B cell (primary cell): ENCODE measurements around the gene PRRT1. TPM values are rescaled to one million over a fixed set of nuclear protein-coding genes. Genes with fewer than 3 reads are reported as not detected.
A peak's percentile ranks its signal among the peaks of the same experiment; 100 is the strongest.

Experiments used
- ATAC-seq: fragments of 200-7000 bp; cut with Tn5 transposase; one replicate; pipeline ENCODE4 v1.10.0; 2021; ENCODE audit warnings: low read depth, mild to moderate bottlenecking, moderate number of reproducible peaks, moderate library complexity
- CTCF ChIA-PET: fragments of 350-600 bp; sonication (Branson Sonifier 250); formaldehyde crosslinking; loops from one replicate; lab custom pipeline; 2021; ENCODE audit warnings: antibody characterized with exemption, inconsistent platforms; lab: Charles Lee
- POLR2A ChIA-PET: fragments of 350-600 bp; sonication (Branson Sonifier 250); formaldehyde crosslinking; loops from one replicate; lab custom pipeline; 2021; ENCODE audit warnings: antibody characterized with exemption; lab: Charles Lee
- DNase-seq: peaks from one replicate; pipeline ENCODE4 v3.0.0; 2013
- H2AFZ ChIP-seq: 2 replicates; pipeline ENCODE4 v1.6.1; 2012; ENCODE audit warnings: mild to moderate bottlenecking, low read depth, low read length; ENCODE audit not compliant: insufficient read depth, poor library complexity, severe bottlenecking
- H3K27ac ChIP-seq, 2 donors: 1 replicate in 1 of 2; 2 replicates in 1 of 2; pipeline ENCODE4 v1.5.1; 2012 to 2013; ENCODE audit warnings: low read length in 2 of 2, mild to moderate bottlenecking in 2 of 2, moderate library complexity in 1 of 2
- H3K27me3 ChIP-seq, 4 experiments: fragments of 200-600 bp in 1 of 4; sonication (generic) in 1 of 4; replicated peaks in 1 of 4; 1 replicate in 2 of 4; 2 replicates in 2 of 4; pipeline versions ENCODE4 v1.6.1 to v1.7.0; 2013 to 2016; ENCODE audit warnings: low read length in 3 of 4, mild to moderate bottlenecking in 2 of 4, mixed read lengths in 1 of 4, moderate library complexity in 1 of 4; ENCODE audit not compliant: insufficient read depth in 4 of 4, control insufficient read depth in 3 of 4; ENCODE audit errors: control extremely low read depth in 1 of 4
- H3K36me3 ChIP-seq, 2 experiments: replicated peaks in 1 of 2; 1 replicate in 1 of 2; 2 replicates in 1 of 2; pipeline versions ENCODE4 v1.6.1 to v1.7.1; 2013; ENCODE audit warnings: low read length in 1 of 2; ENCODE audit not compliant: insufficient read depth in 2 of 2, control insufficient read depth in 1 of 2; ENCODE audit errors: control extremely low read depth in 1 of 2, extremely low read depth in 1 of 2
- H3K4me1 ChIP-seq, 2 donors: fragments of 200-600 bp in 1 of 2; sonication (generic) in 1 of 2; 1 replicate in 1 of 2; 2 replicates in 1 of 2; pipeline versions ENCODE4 v1.5.1 to v1.6.1; 2013 to 2017; ENCODE audit warnings: low read length in 2 of 2; ENCODE audit not compliant: control insufficient read depth in 2 of 2, insufficient read depth in 2 of 2
- H3K4me2 ChIP-seq: replicated peaks from 2 replicates; pipeline ENCODE3; 2012; ENCODE audit warnings: mild to moderate bottlenecking, low read depth, low read length; ENCODE audit not compliant: poor library complexity, severe bottlenecking
- H3K4me3 ChIP-seq, 5 experiments: fragments of 200-600 bp in 1 of 5; sonication (generic) in 1 of 5; 1 replicate in 3 of 5; 2 replicates in 2 of 5; pipeline versions ENCODE4 v1.5.1 to v1.7.0; 2011 to 2016; ENCODE audit warnings: low read length in 4 of 5, mild to moderate bottlenecking in 4 of 5, low read depth in 2 of 5, control low read depth in 1 of 5, moderate library complexity in 1 of 5; ENCODE audit not compliant: insufficient read depth in 1 of 5; ENCODE audit errors: control extremely low read depth in 1 of 5, extremely low read depth in 1 of 5
- H3K79me2 ChIP-seq: fragments of 200-600 bp; sonication (generic); one replicate; pipeline ENCODE4 v1.6.0; 2016; ENCODE audit warnings: low read length; ENCODE audit not compliant: control insufficient read depth, insufficient read depth
- H3K9ac ChIP-seq: fragments of 200-600 bp; sonication (generic); 2 replicates; pipeline ENCODE4 v1.6.1; 2017; ENCODE audit warnings: mild to moderate bottlenecking, low read length, moderate library complexity
- H3K9me3 ChIP-seq, 3 donors: one replicate each; pipeline versions ENCODE4 v1.6.1 to v1.7.1; 2013; ENCODE audit warnings: low read length in 2 of 3; ENCODE audit not compliant: control insufficient read depth in 2 of 3, insufficient read depth in 1 of 3; ENCODE audit errors: control extremely low read depth in 1 of 3
- H4K20me1 ChIP-seq: 2 replicates; pipeline ENCODE4 v1.6.0; 2012; ENCODE audit warnings: mild to moderate bottlenecking, low read length; ENCODE audit not compliant: insufficient read depth, control insufficient read depth, poor library complexity, severe bottlenecking
- H3K27ac Mint-ChIP-seq: one replicate; pipeline ENCODE4 v1.8.0; 2021; ENCODE audit warnings: mixed read lengths
- H3K27me3 Mint-ChIP-seq: one replicate; pipeline ENCODE4 v1.8.0; 2021; ENCODE audit warnings: mixed read lengths
- H3K4me1 Mint-ChIP-seq: one replicate; pipeline ENCODE4 v1.8.0; 2021; ENCODE audit warnings: mixed read lengths
- H3K4me3 Mint-ChIP-seq: one replicate; pipeline ENCODE4 v1.8.0; 2021; ENCODE audit warnings: mixed read lengths
- H3K9me3 Mint-ChIP-seq: one replicate; pipeline ENCODE4 v1.8.0; 2022; ENCODE audit warnings: mixed read lengths; ENCODE audit not compliant: insufficient read depth
- EZH2 ChIP-seq: IDR thresholded peaks from 2 replicates; pipeline ENCODE4 v1.6.1; 2012; ENCODE audit warnings: borderline replicate concordance, low read depth, mild to moderate bottlenecking, moderate library complexity, low read length; ENCODE audit not compliant: insufficient read depth, poor library complexity, severe bottlenecking
- WGBS: methylation state at CpG from one replicate; pipeline ENCODE4 v1.1.5; 2013; ENCODE audit warnings: missing lambda C conversion rate; ENCODE audit not compliant: insufficient coverage; 5-methylcytosine and 5-hydroxymethylcytosine counted together
- intact Hi-C: fragments of 100-400 bp; cut with micrococcal nuclease; formaldehyde crosslinking; loops from one replicate; pipeline ENCODE4 v1.10.0; 2022
- polyA plus RNA-seq: library from polyadenylated mRNA; depleted of rRNA; stranded (reverse); fragments of >200 nt; gene quantifications from 2 replicates; pipeline ENCODE4 v1.2.3, GENCODE V29; 2012
- total RNA-seq, 2 donors: library from RNA; stranded (reverse); fragments of 120-200 nt in 1 of 2; gene quantifications; 1 replicate in 1 of 2; 2 replicates in 1 of 2; pipeline versions ENCODE4 v1.2.3 to v1.2.4, GENCODE V29; 2013 to 2022
- TF ChIP-seq, protein P1 (sequence below): fragments of 200-600 bp; IDR thresholded peaks from one replicate; pipeline ENCODE4 v1.8.0; 2022; ENCODE audit warnings: antibody characterized with exemption, mild to moderate bottlenecking

The PRRT1 gene
- total and polyA plus RNA-seq, 2 donors (not counting 1 experiment from before 2014, with no cell fraction given) = not detected

DNA sequence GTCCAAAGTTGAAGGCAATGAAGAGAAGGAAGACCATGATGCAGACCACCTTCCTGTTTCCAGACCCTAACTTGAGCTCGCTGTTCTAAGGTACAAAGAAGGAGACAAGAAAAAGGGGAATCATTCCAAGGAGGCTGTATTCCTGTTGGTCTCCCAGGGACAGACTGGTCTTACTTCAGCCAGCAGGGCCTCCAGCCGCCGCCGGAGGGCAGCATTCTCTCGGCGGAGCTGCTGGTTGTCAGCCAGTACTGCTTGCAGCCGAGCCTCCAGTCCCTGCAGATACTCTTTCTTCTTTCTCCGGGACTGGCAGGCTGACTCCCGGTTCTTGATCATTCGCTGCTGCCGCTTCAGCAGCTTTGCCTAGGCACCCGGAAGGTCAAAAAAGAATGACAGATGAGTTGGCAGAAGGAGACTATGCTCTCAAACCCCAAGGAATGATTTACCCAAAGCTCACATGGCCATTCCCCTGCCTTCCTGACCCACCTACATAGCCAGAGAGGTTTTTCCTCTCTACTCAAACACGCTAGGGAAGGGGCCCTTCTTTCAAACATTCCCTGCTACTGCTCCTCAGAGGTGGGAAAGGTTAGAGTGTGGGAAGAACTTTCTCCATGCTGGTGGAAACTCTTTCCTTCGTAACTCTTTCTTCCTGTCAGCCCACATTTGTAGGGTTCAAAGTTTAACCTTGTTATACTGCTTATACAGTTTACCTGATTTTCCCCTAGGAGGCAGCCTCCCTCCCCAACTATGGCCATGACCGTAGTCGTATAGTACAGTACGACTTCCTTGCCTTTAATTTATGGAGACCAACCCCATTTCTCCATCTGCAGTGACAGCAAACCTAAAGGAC lies 32.7 kb downstream of the PRRT1 start:
- Histone ChIP-seq H3K9ac (no peak overlapping the region), H2AFZ (no peak overlapping the region), H3K4me3 (no peak overlapping the region), H3K27ac (no peak overlapping the region), H3K27me3 (no peaks in the 10 kb centered on the region), H3K79me2 (peaks cover 11% of the 10 kb centered on the region), H3K4me1 (peaks cover 0 to 3% of the 10 kb centered on the region in 2 donors), H3K36me3 (peaks cover 6 to 80% of the 10 kb centered on the region in 2 experiments), H3K4me2 (no peak overlapping the region), H4K20me1 (peaks cover 21% of the 10 kb centered on the region), H3K9me3 (no peaks in the 10 kb centered on the region)
- H3K27ac Mint-ChIP-seq = no peak overlapping the region
- TF ChIP-seq, protein P1, sequence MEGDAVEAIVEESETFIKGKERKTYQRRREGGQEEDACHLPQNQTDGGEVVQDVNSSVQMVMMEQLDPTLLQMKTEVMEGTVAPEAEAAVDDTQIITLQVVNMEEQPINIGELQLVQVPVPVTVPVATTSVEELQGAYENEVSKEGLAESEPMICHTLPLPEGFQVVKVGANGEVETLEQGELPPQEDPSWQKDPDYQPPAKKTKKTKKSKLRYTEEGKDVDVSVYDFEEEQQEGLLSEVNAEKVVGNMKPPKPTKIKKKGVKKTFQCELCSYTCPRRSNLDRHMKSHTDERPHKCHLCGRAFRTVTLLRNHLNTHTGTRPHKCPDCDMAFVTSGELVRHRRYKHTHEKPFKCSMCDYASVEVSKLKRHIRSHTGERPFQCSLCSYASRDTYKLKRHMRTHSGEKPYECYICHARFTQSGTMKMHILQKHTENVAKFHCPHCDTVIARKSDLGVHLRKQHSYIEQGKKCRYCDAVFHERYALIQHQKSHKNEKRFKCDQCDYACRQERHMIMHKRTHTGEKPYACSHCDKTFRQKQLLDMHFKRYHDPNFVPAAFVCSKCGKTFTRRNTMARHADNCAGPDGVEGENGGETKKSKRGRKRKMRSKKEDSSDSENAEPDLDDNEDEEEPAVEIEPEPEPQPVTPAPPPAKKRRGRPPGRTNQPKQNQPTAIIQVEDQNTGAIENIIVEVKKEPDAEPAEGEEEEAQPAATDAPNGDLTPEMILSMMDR = peak; percentile 95
- TF ChIP-seq EZH2 = no peak
- H3K27me3 Mint-ChIP-seq = no peaks in the 10 kb centered on the region
- DNase-seq (peak; percentile 77), ATAC-seq (peak; percentile 85)
- 17% methylated on average over 8 of the region's 17 CpGs for WGBS
- CTCF ChIA-PET = interaction anchor here (0.6 to 5.0 kb wide), 20 partner anchors 10 to 749 kb away, joined by 3 to 40 read pairs (median 4); partner anchors contain the start of genes ATF6B, EGFL8, FKBPL and GPSM3
- H3K4me1 Mint-ChIP-seq = peaks cover 7% of the 10 kb centered on the region
- H3K9me3 Mint-ChIP-seq = no peaks in the 10 kb centered on the region
- POLR2A ChIA-PET = interaction anchor here (0.8 to 1.4 kb wide), 2 partner anchors 77 to 78 kb away, joined by 3 to 4 read pairs; no protein-coding TSS in a partner anchor
- no peak overlapping the region for H3K4me3 Mint-ChIP-seq
- intact Hi-C loops = loop anchor here (1.0 to 2.0 kb wide), 4 partner anchors 35 to 294 kb away; partner anchors contain the start of gene PPT2

DNA sequence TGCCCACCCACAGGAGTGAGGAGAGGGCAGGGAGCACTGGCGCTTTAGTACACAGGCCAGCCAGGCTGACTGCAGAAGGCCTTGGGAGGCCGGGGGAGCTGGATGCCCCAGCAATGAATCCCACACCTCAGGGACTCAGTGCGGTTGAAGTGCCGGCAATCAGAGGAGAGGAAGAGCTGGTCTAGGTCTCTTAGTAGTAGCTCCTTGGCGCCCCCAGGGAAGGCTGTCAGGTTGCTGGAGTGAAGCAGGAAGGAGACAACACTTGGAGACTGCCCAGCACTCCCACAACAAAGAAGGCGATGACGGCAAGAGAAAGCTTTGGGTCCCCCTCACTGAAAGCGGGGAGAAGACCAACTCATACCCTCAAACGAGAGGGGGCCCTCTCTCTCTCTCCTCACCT lies 34.3 kb downstream of the PRRT1 start:
- Histone ChIP-seq H3K27me3 (no peaks in the 10 kb centered on the region), H3K9me3 (no peaks in the 10 kb centered on the region), H3K4me3 (no peak overlapping the region), H3K9ac (no peak overlapping the region), H3K4me1 (peaks cover 0 to 3% of the 10 kb centered on the region in 2 donors), H3K27ac (no peak overlapping the region), H3K36me3 (peaks cover 5 to 67% of the 10 kb centered on the region in 2 experiments), H4K20me1 (peaks cover 14% of the 10 kb centered on the region), H2AFZ (no peak overlapping the region), H3K79me2 (peaks cover 6% of the 10 kb centered on the region), H3K4me2 (no peak overlapping the region)
- DNase-seq = no peak
- intact Hi-C loops = no loop called here
- Mint-ChIP-seq H3K9me3 (no peaks in the 10 kb centered on the region), H3K27ac (no peak overlapping the region), H3K4me3 (no peak overlapping the region), H3K27me3 (no peaks in the 10 kb centered on the region), H3K4me1 (peaks cover 5% of the 10 kb centered on the region)
- no peak for ATAC-seq
- ChIA-PET POLR2A (no interaction called here), CTCF (interaction anchor here (0.8 to 5.0 kb wide), 5 partner anchors 11 to 669 kb away, joined by 3 to 40 read pairs (median 9); partner anchors contain the start of genes ATF6B and FKBPL)
- TF ChIP-seq EZH2 = no peak
- TF ChIP-seq, protein P1 = no peak
- 96% methylated on average over 4 of the region's 9 CpGs for WGBS
